ENCODE results near the gene SLC34A3. TPM values are rescaled to one million over a fixed set of nuclear protein-coding genes. Genes with fewer than 3 reads are reported as not detected.

The SLC34A3 gene
- total and polyA plus RNA-seq, 2 of the 8 experiments (the other 6 are each of a cell fraction or from before 2014, with no cell fraction given): 0.08 TPM; not detected in 1

GRCh38 chr9:137234055-137234697 is 3.5 kb downstream of the SLC34A3 start (continued):
- TF ChIP-seq GABPA (IDR thresholded peaks at IDR 0.05; ENCODE audit: borderline replicate concordance, insufficient read depth, low read length): no peak
- TF ChIP-seq RAD21 (IDR thresholded peaks at IDR 0.05 in 1 of 2, conservative IDR thresholded peaks at IDR 0.05 in 1 of 2; ENCODE audit: low read depth in 2 of 2, low read length in 2 of 2): no peak
- no peak for TF ChIP-seq SP4 (IDR thresholded peaks at IDR 0.05; ENCODE audit: low read length)
- TF ChIP-seq, protein P1, sequence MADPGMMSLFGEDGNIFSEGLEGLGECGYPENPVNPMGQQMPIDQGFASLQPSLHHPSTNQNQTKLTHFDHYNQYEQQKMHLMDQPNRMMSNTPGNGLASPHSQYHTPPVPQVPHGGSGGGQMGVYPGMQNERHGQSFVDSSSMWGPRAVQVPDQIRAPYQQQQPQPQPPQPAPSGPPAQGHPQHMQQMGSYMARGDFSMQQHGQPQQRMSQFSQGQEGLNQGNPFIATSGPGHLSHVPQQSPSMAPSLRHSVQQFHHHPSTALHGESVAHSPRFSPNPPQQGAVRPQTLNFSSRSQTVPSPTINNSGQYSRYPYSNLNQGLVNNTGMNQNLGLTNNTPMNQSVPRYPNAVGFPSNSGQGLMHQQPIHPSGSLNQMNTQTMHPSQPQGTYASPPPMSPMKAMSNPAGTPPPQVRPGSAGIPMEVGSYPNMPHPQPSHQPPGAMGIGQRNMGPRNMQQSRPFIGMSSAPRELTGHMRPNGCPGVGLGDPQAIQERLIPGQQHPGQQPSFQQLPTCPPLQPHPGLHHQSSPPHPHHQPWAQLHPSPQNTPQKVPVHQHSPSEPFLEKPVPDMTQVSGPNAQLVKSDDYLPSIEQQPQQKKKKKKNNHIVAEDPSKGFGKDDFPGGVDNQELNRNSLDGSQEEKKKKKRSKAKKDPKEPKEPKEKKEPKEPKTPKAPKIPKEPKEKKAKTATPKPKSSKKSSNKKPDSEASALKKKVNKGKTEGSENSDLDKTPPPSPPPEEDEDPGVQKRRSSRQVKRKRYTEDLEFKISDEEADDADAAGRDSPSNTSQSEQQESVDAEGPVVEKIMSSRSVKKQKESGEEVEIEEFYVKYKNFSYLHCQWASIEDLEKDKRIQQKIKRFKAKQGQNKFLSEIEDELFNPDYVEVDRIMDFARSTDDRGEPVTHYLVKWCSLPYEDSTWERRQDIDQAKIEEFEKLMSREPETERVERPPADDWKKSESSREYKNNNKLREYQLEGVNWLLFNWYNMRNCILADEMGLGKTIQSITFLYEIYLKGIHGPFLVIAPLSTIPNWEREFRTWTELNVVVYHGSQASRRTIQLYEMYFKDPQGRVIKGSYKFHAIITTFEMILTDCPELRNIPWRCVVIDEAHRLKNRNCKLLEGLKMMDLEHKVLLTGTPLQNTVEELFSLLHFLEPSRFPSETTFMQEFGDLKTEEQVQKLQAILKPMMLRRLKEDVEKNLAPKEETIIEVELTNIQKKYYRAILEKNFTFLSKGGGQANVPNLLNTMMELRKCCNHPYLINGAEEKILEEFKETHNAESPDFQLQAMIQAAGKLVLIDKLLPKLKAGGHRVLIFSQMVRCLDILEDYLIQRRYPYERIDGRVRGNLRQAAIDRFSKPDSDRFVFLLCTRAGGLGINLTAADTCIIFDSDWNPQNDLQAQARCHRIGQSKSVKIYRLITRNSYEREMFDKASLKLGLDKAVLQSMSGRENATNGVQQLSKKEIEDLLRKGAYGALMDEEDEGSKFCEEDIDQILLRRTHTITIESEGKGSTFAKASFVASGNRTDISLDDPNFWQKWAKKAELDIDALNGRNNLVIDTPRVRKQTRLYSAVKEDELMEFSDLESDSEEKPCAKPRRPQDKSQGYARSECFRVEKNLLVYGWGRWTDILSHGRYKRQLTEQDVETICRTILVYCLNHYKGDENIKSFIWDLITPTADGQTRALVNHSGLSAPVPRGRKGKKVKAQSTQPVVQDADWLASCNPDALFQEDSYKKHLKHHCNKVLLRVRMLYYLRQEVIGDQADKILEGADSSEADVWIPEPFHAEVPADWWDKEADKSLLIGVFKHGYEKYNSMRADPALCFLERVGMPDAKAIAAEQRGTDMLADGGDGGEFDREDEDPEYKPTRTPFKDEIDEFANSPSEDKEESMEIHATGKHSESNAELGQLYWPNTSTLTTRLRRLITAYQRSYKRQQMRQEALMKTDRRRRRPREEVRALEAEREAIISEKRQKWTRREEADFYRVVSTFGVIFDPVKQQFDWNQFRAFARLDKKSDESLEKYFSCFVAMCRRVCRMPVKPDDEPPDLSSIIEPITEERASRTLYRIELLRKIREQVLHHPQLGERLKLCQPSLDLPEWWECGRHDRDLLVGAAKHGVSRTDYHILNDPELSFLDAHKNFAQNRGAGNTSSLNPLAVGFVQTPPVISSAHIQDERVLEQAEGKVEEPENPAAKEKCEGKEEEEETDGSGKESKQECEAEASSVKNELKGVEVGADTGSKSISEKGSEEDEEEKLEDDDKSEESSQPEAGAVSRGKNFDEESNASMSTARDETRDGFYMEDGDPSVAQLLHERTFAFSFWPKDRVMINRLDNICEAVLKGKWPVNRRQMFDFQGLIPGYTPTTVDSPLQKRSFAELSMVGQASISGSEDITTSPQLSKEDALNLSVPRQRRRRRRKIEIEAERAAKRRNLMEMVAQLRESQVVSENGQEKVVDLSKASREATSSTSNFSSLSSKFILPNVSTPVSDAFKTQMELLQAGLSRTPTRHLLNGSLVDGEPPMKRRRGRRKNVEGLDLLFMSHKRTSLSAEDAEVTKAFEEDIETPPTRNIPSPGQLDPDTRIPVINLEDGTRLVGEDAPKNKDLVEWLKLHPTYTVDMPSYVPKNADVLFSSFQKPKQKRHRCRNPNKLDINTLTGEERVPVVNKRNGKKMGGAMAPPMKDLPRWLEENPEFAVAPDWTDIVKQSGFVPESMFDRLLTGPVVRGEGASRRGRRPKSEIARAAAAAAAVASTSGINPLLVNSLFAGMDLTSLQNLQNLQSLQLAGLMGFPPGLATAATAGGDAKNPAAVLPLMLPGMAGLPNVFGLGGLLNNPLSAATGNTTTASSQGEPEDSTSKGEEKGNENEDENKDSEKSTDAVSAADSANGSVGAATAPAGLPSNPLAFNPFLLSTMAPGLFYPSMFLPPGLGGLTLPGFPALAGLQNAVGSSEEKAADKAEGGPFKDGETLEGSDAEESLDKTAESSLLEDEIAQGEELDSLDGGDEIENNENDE (IDR thresholded peaks at IDR 0.05; ENCODE audit: insufficient replicate concordance, low read length): no peak
- no peak for TF ChIP-seq TCF12 (IDR thresholded peaks at IDR 0.05; ENCODE audit: low read depth, low read length)
- TF ChIP-seq CBX5 (IDR thresholded peaks at IDR 0.05; ENCODE audit: low read depth, low read length): no peak
- TF ChIP-seq NANOG (IDR thresholded peaks at IDR 0.05; ENCODE audit: insufficient read depth, low read depth, low read length, poor library complexity, severe bottlenecking): no peak

Data from H1 (cell line).